Kidney (tissue), 14 donors: ENCODE measurements around the gene MPL. TPM values are rescaled to one million over a fixed set of nuclear protein-coding genes. Genes with fewer than 3 reads are reported as not detected.

Experiments
- DNase-seq, 5 donors: peaks; one replicate each; pipeline ENCODE4 v3.0.0-alpha.2; 2013 to 2020
- FAIRE-seq: peaks from 2 replicates; lab custom pipeline; 2012; peaks lifted over from hg19 to GRCh38; lab: Jason Lieb, UNC
- H3K27ac ChIP-seq, 2 donors: one replicate each; pipeline ENCODE4 v1.7.0; 2013; ENCODE audit warnings: low read depth in 2 of 2, low read length in 2 of 2, inconsistent platforms in 1 of 2
- H3K27me3 ChIP-seq: one replicate; pipeline ENCODE4 v1.7.1; 2013; ENCODE audit warnings: low read length, inconsistent platforms; ENCODE audit not compliant: control insufficient read depth, insufficient read depth
- H3K36me3 ChIP-seq, 3 donors: one replicate each; pipeline versions ENCODE4 v1.7.0 to v1.7.1; 2013; ENCODE audit warnings: low read length in 3 of 3, control low read depth in 1 of 3, inconsistent platforms in 1 of 3; ENCODE audit not compliant: insufficient read depth in 3 of 3, control insufficient read depth in 2 of 3
- H3K4me1 ChIP-seq, 3 donors: one replicate each; pipeline versions ENCODE4 v1.7.0 to v1.7.1; 2013; ENCODE audit warnings: low read length in 3 of 3, inconsistent platforms in 1 of 3, low read depth in 1 of 3; ENCODE audit not compliant: control insufficient read depth in 2 of 3, insufficient read depth in 2 of 3
- H3K4me3 ChIP-seq, 3 donors: one replicate each; pipeline versions ENCODE4 v1.7.0 to v1.8.1; 2013; ENCODE audit warnings: low read length in 3 of 3, control low read depth in 1 of 3, inconsistent platforms in 1 of 3
- H3K9ac ChIP-seq, 3 donors: one replicate each; pipeline versions ENCODE4 v1.7.0 to v1.7.1; 2013; ENCODE audit warnings: low read length in 3 of 3, control low read depth in 1 of 3, inconsistent platforms in 1 of 3
- H3K9me3 ChIP-seq, 3 donors: one replicate each; pipeline versions ENCODE4 v1.7.0 to v1.7.1; 2013; ENCODE audit warnings: low read length in 3 of 3, control low read depth in 1 of 3, inconsistent platforms in 1 of 3; ENCODE audit not compliant: control insufficient read depth in 2 of 3, insufficient read depth in 1 of 3
- CTCF ChIP-seq: IDR thresholded peaks from 3 replicates; pipeline ENCODE4 v1.5.1; 2012; ENCODE audit warnings: mild to moderate bottlenecking, moderate library complexity, borderline replicate concordance; ENCODE audit not compliant: insufficient read depth; ENCODE audit errors: extremely low read depth
- intact Hi-C: fragments of 100-400 bp; cut with DNase I; formaldehyde crosslinking; loops from one replicate; pipeline ENCODE4 v1.11.1; 2022
- polyA plus RNA-seq: library from polyadenylated mRNA; stranded (reverse); fragments of 350-450 nt; fragmentation: Illumina TruSeq; extraction: RNeasy Lipid Tissue Mini Kit (QIAGEN cat#74804); gene quantifications from one replicate; pipeline ENCODE4 v1.2.3, GENCODE V29; 2014; ENCODE audit warnings: low read depth, low replicate concordance; ENCODE audit not compliant: insufficient read depth
- total RNA-seq: library from RNA; stranded (reverse); fragmentation: NEBNext Ultra II Directional; extraction: Animal tissue kit (Norgen Biotek cat#: 25700); gene quantifications from one replicate; pipeline ENCODE4 v1.2.1, GENCODE V29; 2021
- donor health status: control.
- donor health status: control.
- donor health status: control.
- donor health status: control.
- donor health status: control.
- donor health status: DM: yes; HTN: yes; CAD: no.
- donor health status: Normal renal cell carcinoma (clear cell type).

MPL gene
- total and polyA plus RNA-seq, 2 donors from 2014 or later = 0.25 TPM; not detected in 1

GRCh38 chr1:43298055-43298454, 39.6 kb upstream of the MPL start:
- H3K4me3 ChIP-seq = no peak overlapping the region
- H3K4me1 ChIP-seq = peaks cover 5 to 21% (median 20%) of the 10 kb centered on the region in 3 donors
- FAIRE-seq = no peak
- H3K9me3 ChIP-seq = no peaks in the 10 kb centered on the region
- no peak for DNase-seq
- no peaks in the 10 kb centered on the region for H3K27me3 ChIP-seq
- H3K9ac ChIP-seq = no peak overlapping the region
- no peaks in the 10 kb centered on the region for H3K36me3 ChIP-seq
- intact Hi-C loops = no loop called here
- H3K27ac ChIP-seq = no peak overlapping the region
- TF ChIP-seq CTCF = no peak

GRCh38 chr1:43299101-43299500, 38.5 kb upstream of the MPL start:
- TF ChIP-seq CTCF = no peak
- H3K27ac ChIP-seq = no peak overlapping the region
- H3K9me3 ChIP-seq = no peaks in the 10 kb centered on the region
- no peak for FAIRE-seq
- intact Hi-C loops = no loop called here
- no peak overlapping the region for H3K4me3 ChIP-seq
- DNase-seq = no peak
- H3K9ac ChIP-seq = no peak overlapping the region
- H3K36me3 ChIP-seq = no peaks in the 10 kb centered on the region
- H3K4me1 ChIP-seq = peaks cover 5 to 18% (median 16%) of the 10 kb centered on the region in 3 donors
- H3K27me3 ChIP-seq = no peaks in the 10 kb centered on the region

- peak in 3 of 5 donors; percentile 19 to 80 (median 59) for DNase-seq
- Histone ChIP-seq H3K9ac (no peak within 1 kb of the TSS), H3K9me3 (no peaks in the 10 kb centered on the region), H3K4me1 (peaks cover 0 to 13% (median 10%) of the 10 kb centered on the region in 3 donors), H3K27me3 (no peaks in the 10 kb centered on the region), H3K4me3 (peak within 1 kb of the TSS in 1 of 3 donors; percentile 35), H3K36me3 (no peaks in the 10 kb centered on the region), H3K27ac (peak within 1 kb of the TSS; percentile 25 to 57)
- intact Hi-C loops = no loop called here
- no peak for FAIRE-seq
- no peak for TF ChIP-seq CTCF
Observed at GRCh38 chr1:43300378-43301094, 37.1 kb upstream of the MPL start, which contains the start of gene TIE1. Gene TIE1 (plus strand): TSS chr1:43300982. CDS start chr1:43301072, 90 bp downstream.
